GM21360 (cell line): Measurements from ENCODE around the gene AQP5.

Source experiments
- ATAC-seq: cut with Tn5 transposase; IDR thresholded peaks from one replicate; pipeline ENCODE4 v1.9.1; 2021; ENCODE audit warnings: mild to moderate bottlenecking, moderate library complexity; ENCODE audit not compliant: unreplicated experiment

The AQP5 gene

GRCh38 chr12:49949866-49950265 lies 11.8 kb upstream of the AQP5 start:
- no peak for ATAC-seq

- no peak for ATAC-seq
Measured at GRCh38 chr12:49950273-49951251, 11.1 kb upstream of the AQP5 start, which contains the start of gene AQP2. TSS of gene AQP2 (plus strand) at chr12:49950737. CDS start at chr12:49950831, 94 bp downstream.

DNA sequence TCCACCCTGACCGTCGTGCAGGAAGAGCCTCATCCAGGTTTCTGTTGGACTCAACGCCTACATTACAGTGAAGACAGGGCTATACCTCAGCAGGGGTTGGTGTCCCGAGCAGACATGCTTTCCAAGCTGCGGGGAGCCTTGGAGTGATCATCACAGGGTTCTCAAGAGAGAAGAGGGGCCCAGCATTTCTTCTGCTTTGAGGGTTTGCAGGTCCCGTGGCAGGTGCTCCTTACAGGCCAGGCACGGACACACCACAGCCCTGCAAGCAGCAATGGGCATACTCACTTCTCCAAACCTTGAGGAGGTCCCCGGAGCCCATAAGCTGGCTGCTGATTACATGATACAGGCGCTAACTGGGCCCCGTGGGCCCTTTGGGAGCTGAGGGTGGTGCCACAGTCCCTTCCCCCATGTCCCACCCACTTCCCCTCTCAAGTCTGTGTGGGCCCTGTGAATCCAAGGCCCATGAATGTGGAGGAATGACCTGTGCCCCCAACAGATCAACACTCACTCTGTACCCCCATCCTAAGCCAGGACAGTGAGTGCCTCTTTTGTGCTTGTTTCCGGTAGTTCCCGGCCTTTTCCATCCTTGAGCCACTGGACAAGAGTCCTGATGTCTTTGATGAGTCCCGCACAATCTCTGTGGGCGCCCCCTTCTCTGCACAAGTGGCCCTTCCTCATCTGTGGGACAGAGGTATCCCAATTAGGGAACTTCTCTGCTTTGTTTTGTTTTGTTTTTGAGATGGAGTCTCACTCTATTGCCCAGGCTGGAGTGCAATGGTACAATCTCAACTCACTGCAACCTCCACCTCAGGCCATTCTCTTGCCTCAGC lies 10.0 kb upstream of the AQP5 start:
- no peak for ATAC-seq

- no peak for ATAC-seq
Measured at GRCh38 chr12:49952391-49953055, 9.1 kb upstream of the AQP5 start.

DNA sequence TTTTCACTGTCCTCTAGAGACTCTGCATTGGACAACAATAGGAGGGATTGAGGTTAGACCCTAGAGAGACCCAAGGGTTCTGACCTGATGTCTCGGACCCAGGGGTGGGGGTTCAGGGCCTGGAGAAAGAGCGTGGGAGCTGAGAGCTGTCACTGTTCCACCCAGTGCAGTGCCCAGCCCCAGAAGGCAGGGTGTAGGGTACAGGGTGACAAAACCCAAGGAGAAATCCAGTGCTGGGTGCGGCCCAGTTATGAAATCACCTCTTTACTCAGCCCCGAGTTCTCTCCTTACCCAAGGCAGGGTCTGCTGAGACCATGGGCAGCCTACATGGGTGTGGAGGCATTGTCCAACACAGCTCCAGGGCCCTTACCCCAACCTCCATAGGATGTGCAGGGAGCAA lies 8.5 kb upstream of the AQP5 start:
- no peak for ATAC-seq

- no peak for ATAC-seq
Measured at GRCh38 chr12:49953961-49954846, 7.5 kb upstream of the AQP5 start.

GRCh38 chr12:49954863-49955830 lies 6.5 kb upstream of the AQP5 start:
- ATAC-seq = no peak

DNA sequence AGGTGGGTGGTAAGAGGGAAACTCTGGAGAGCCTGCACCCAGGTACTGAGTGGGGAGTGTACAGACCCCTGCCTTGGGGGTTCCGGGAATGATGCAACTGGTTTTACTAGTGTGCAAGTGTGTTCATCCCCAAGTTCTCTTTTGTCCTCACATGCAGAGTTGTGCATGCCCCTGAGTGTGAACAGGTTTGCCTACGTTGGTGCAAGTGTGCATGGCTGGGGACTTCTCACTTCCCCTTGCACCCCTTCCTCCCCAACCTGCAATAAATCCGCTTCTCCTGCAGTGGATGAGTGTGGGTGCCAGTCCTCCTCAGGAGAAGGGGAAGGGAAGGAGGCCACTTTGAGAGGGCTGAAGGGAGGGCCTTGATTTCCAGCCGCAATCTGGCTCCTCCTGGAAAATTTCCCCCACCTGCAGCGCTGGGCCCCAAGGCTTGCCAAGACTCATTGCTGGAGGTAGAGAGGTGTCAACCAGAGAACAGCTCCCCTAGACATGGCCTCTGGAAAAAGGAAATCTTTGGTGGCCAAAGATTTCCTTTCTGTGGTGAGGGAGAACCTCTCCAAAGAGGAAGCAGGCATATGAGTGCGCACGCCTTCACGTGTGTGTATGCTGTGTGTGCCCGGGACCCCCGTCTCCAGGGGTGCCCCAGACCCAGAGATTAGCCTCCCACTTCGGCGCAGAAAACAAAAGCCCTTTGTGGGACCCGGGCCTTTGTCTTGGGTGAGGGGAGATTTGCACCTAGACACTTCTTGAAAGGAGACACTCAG lies 5.6 kb upstream of the AQP5 start:
- no peak for ATAC-seq

DNA sequence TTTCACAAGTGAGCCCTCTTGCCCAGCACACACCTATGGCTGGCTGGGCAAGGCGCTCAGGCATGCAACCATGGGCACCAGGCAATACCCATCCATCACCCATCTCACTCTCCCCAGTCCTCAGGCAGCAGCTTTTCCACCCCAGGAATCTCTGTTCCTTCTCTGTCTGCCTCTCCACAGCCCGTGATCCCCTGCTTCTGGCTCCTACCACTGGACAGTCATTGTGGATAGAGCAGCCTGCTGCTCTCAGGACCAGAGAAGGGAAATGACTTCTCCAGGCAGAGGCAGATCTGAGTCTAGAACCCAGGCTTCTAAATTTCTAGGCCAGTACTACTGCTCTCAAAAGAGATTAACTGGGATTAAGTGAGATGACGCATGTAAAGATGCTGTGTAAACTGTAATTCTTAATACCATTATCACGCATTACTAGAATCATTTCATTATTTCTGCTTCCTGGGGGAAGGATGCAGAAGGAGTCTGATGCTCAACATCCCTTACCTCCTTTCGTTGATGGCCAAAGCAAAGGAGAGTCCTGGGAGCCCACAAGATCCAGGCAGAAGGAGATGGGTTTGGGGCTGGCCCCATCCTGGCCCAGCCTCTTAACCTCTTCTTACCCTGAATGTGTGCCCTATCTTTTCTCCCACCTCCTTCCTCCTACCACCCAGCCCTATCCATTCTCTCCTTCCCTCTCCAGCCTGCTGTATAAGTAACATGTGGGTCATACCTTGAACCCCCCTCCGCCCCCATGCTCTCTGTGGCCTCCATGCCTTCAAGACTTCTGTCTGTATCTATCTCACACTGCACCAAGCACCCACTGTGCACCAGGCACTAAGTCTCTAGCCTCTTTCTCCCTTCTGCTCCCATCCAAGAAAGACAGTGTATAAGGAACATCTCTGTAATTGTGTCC lies 4.8 kb upstream of the AQP5 start:
- no peak for ATAC-seq

- no peak for ATAC-seq
Measured at GRCh38 chr12:49957570-49957967, 4.1 kb upstream of the AQP5 start.

- ATAC-seq = no peak
Measured at GRCh38 chr12:49959685-49960473, 1.8 kb upstream of the AQP5 start.

GRCh38 chr12:49960474-49961110 lies 1.1 kb upstream of the AQP5 start:
- ATAC-seq = no peak

DNA sequence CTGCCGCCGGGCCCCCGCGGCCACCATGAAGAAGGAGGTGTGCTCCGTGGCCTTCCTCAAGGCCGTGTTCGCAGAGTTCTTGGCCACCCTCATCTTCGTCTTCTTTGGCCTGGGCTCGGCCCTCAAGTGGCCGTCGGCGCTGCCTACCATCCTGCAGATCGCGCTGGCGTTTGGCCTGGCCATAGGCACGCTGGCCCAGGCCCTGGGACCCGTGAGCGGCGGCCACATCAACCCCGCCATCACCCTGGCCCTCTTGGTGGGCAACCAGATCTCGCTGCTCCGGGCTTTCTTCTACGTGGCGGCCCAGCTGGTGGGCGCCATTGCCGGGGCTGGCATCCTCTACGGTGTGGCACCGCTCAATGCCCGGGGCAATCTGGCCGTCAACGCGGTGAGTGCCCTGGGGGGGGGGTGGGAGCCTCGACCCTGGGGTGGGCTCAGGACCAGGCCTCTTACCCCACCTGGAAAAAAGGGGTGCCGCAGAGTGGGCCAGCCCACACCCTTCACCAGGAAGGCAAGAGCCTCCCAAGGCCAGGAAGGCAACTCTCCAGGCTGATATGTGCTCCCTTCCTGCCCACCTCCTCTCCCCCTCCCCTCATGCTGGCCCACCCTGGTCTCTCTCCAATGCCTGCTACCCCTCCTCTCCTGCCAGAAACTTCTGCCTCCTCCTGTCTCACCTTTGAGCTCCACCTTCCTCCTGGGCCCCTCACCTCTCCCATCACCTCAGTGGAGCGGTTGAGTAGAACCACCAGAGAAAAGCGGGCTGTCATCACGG lies 507 bp downstream of the AQP5 start:
- ATAC-seq = no peak

GRCh38 chr12:49962861-49963765 lies 1.4 kb downstream of the AQP5 start:
- no peak for ATAC-seq
